ENCODE data around the gene KRTAP3-3.

KRTAP3-3 gene

GRCh38 chr17:41009301-41009760, 15.4 kb upstream of the KRTAP3-3 start:
- no peaks in the 10 kb centered on the region for H3K36me3 ChIP-seq (replicated peaks; ENCODE audit: insufficient read depth, low read length)
- no peak overlapping the region for H3K27ac ChIP-seq (ENCODE audit: low read length)
- H3K4me1 ChIP-seq (ENCODE audit: low read length), result no peaks in the 10 kb centered on the region
- no peaks in the 10 kb centered on the region for H4K20me1 ChIP-seq (ENCODE audit: insufficient read depth, low read length)
- no peak overlapping the region for H3K4me2 ChIP-seq (ENCODE audit: low read depth, low read length)
- DNase-seq, result no peak
- H3K9ac ChIP-seq (ENCODE audit: low read length), result no peak overlapping the region
- H3K27me3 ChIP-seq (replicated peaks; ENCODE audit: insufficient read depth, low read length), result no peaks in the 10 kb centered on the region
- no peaks in the 10 kb centered on the region for H3F3A ChIP-seq (ENCODE audit: insufficient read depth, low read length)
- no peaks in the 10 kb centered on the region; the same call in 1 of the 2 replicates for H3K9me2 ChIP-seq (replicated peaks; ENCODE audit: insufficient read depth, low read length)
- no peak overlapping the region for H2AFZ ChIP-seq (ENCODE audit: low read length)
- no peaks in the 10 kb centered on the region for H3K79me2 ChIP-seq (ENCODE audit: low read length)
- H3K9me3 ChIP-seq (replicated peaks; ENCODE audit: insufficient read depth, low read length), result no peaks in the 10 kb centered on the region
- TF ChIP-seq CTCF (IDR thresholded peaks at IDR 0.05; ENCODE audit: low read length), result no peak
- no peak for TF ChIP-seq EZH2phosphoT487 (IDR thresholded peaks at IDR 0.05; ENCODE audit: low read length)
- no peak for TF ChIP-seq EZH2 (optimal IDR thresholded peaks at IDR 0.05; ENCODE audit: low read depth, low read length)
- H3K4me3 ChIP-seq (ENCODE audit: low read length), result no peak overlapping the region

- H3K4me2 ChIP-seq (ENCODE audit: low read depth, low read length), result no peak within 1 kb of the TSS
Measured at GRCh38 chr17:41008811-41009210, 14.8 kb upstream of the KRTAP3-3 start, which contains the start of gene KRTAP3-1. Gene KRTAP3-1, minus strand, starts transcription at chr17:41009128. Its CDS starts 54 bp downstream, at chr17:41009074.

GRCh38 chr17:41004397-41004796, 10.4 kb upstream of the KRTAP3-3 start:
- no peak overlapping the region for H2AFZ ChIP-seq (ENCODE audit: low read length)
- H3F3A ChIP-seq (ENCODE audit: insufficient read depth, low read length), result no peaks in the 10 kb centered on the region
- no peaks in the 10 kb centered on the region for H3K36me3 ChIP-seq (replicated peaks; ENCODE audit: insufficient read depth, low read length)
- H3K27ac ChIP-seq (ENCODE audit: low read length), result no peak overlapping the region
- no peak overlapping the region for H3K9ac ChIP-seq (ENCODE audit: low read length)
- H3K4me3 ChIP-seq (ENCODE audit: low read length), result no peak overlapping the region
- H4K20me1 ChIP-seq (ENCODE audit: insufficient read depth, low read length), result no peaks in the 10 kb centered on the region
- no peaks in the 10 kb centered on the region for H3K79me2 ChIP-seq (ENCODE audit: low read length)
- H3K27me3 ChIP-seq (replicated peaks; ENCODE audit: insufficient read depth, low read length), result no peaks in the 10 kb centered on the region
- DNase-seq, result no peak
- H3K9me2 ChIP-seq (replicated peaks; ENCODE audit: insufficient read depth, low read length), result no peaks in the 10 kb centered on the region; the same call in 1 of the 2 replicates
- TF ChIP-seq EZH2phosphoT487 (IDR thresholded peaks at IDR 0.05; ENCODE audit: low read length), result no peak
- TF ChIP-seq EZH2 (optimal IDR thresholded peaks at IDR 0.05; ENCODE audit: low read depth, low read length), result no peak
- TF ChIP-seq CTCF (IDR thresholded peaks at IDR 0.05; ENCODE audit: low read length), result no peak
- H3K9me3 ChIP-seq (replicated peaks; ENCODE audit: insufficient read depth, low read length), result no peaks in the 10 kb centered on the region
- H3K4me1 ChIP-seq (ENCODE audit: low read length), result no peaks in the 10 kb centered on the region
- H3K4me2 ChIP-seq (ENCODE audit: low read depth, low read length), result no peak overlapping the region

More at GRCh38 chr17:41008811-41009210, 14.8 kb upstream of the KRTAP3-3 start, which contains the start of gene KRTAP3-1:
- no peaks in the 10 kb centered on the region for H3F3A ChIP-seq (ENCODE audit: insufficient read depth, low read length)
- H3K9me3 ChIP-seq (replicated peaks; ENCODE audit: insufficient read depth, low read length), result no peaks in the 10 kb centered on the region
- no peak within 1 kb of the TSS for H3K4me3 ChIP-seq (ENCODE audit: low read length)
- H3K79me2 ChIP-seq (ENCODE audit: low read length), result no peaks in the 10 kb centered on the region
- DNase-seq, result no peak
- no peaks in the 10 kb centered on the region for H3K4me1 ChIP-seq (ENCODE audit: low read length)
- no peak within 1 kb of the TSS for H2AFZ ChIP-seq (ENCODE audit: low read length)
- TF ChIP-seq EZH2 (optimal IDR thresholded peaks at IDR 0.05; ENCODE audit: low read depth, low read length), result no peak
- TF ChIP-seq EZH2phosphoT487 (IDR thresholded peaks at IDR 0.05; ENCODE audit: low read length), result no peak
- TF ChIP-seq CTCF (IDR thresholded peaks at IDR 0.05; ENCODE audit: low read length), result no peak
- no peaks in the 10 kb centered on the region; the same call in 1 of the 2 replicates for H3K9me2 ChIP-seq (replicated peaks; ENCODE audit: insufficient read depth, low read length)
- no peak within 1 kb of the TSS for H3K27ac ChIP-seq (ENCODE audit: low read length)
- H3K27me3 ChIP-seq (replicated peaks; ENCODE audit: insufficient read depth, low read length), result no peaks in the 10 kb centered on the region
- no peak within 1 kb of the TSS for H3K9ac ChIP-seq (ENCODE audit: low read length)
- H3K36me3 ChIP-seq (replicated peaks; ENCODE audit: insufficient read depth, low read length), result no peaks in the 10 kb centered on the region
- no peaks in the 10 kb centered on the region for H4K20me1 ChIP-seq (ENCODE audit: insufficient read depth, low read length)
